Subcutaneous abdominal adipose tissue (tissue), 5 donors: ENCODE results near the gene FCGR3A.

Source experiments
- H3K27ac ChIP-seq: one replicate; pipeline ENCODE4 v1.7.0; 2013; ENCODE audit warnings: low read depth, mild to moderate bottlenecking, inconsistent platforms, low read length, moderate library complexity
- H3K27me3 ChIP-seq, 5 donors: one replicate each; pipeline ENCODE4 v1.7.0; 2013; ENCODE audit warnings: low read length in 5 of 5, inconsistent platforms in 1 of 5; ENCODE audit not compliant: control insufficient read depth in 5 of 5, insufficient read depth in 4 of 5
- H3K36me3 ChIP-seq, 5 donors: one replicate each; pipeline ENCODE4 v1.7.0; 2013; ENCODE audit warnings: low read length in 5 of 5; ENCODE audit not compliant: control insufficient read depth in 5 of 5, insufficient read depth in 5 of 5
- H3K4me1 ChIP-seq, 5 donors: one replicate each; pipeline ENCODE4 v1.7.0; 2013; ENCODE audit warnings: low read length in 5 of 5, mild to moderate bottlenecking in 3 of 5, moderate library complexity in 1 of 5; ENCODE audit not compliant: control insufficient read depth in 5 of 5, insufficient read depth in 5 of 5
- H3K4me3 ChIP-seq, 5 donors: one replicate each; pipeline ENCODE4 v1.7.0; 2013; ENCODE audit warnings: low read length in 5 of 5, low read depth in 1 of 5
- H3K9ac ChIP-seq, 5 donors: one replicate each; pipeline ENCODE4 v1.7.0; 2013; ENCODE audit warnings: low read length in 5 of 5, mild to moderate bottlenecking in 4 of 5, moderate library complexity in 3 of 5
- H3K9me3 ChIP-seq, 5 donors: one replicate each; pipeline ENCODE4 v1.7.0; 2013; ENCODE audit warnings: low read length in 5 of 5; ENCODE audit not compliant: control insufficient read depth in 5 of 5
- donor health status: healthy.
- donor health status: healthy.
- donor health status: healthy.
- donor health status: healthy.
- donor health status: healthy.

The FCGR3A gene

GRCh38 chr1:161502181-161502580 lies 47.4 kb downstream of the FCGR3A start:
- Histone ChIP-seq H3K9ac (no peak overlapping the region), H3K27ac (no peak overlapping the region), H3K9me3 (no peaks in the 10 kb centered on the region), H3K36me3 (no peaks in the 10 kb centered on the region), H3K4me3 (no peak overlapping the region), H3K4me1 (peaks cover 0 to 8% (median 2%) of the 10 kb centered on the region in 5 donors), H3K27me3 (peaks cover 0 to 15% (median 3%) of the 10 kb centered on the region in 5 donors)

- no peak overlapping the region for H3K27ac ChIP-seq
- H3K4me3 ChIP-seq = no peak overlapping the region
- H3K9ac ChIP-seq = no peak overlapping the region
- no peaks in the 10 kb centered on the region for H3K36me3 ChIP-seq
- peaks cover 0 to 8% (median 0%) of the 10 kb centered on the region in 5 donors for H3K4me1 ChIP-seq
- H3K27me3 ChIP-seq = peaks cover 0 to 15% (median 3%) of the 10 kb centered on the region in 5 donors
- H3K9me3 ChIP-seq = no peaks in the 10 kb centered on the region
Measured at GRCh38 chr1:161501234-161501633, 48.4 kb downstream of the FCGR3A start.

GRCh38 chr1:161499099-161500039 lies 50.2 kb downstream of the FCGR3A start:
- Histone ChIP-seq H3K36me3 (no peaks in the 10 kb centered on the region), H3K27ac (peak overlapping the region; percentile 30), H3K4me3 (peak overlapping the region in 1 of 5 donors; percentile 26)

GRCh38 chr1:161498646-161499045 lies 51.0 kb downstream of the FCGR3A start:
- peaks cover 0 to 9% (median 5%) of the 10 kb centered on the region in 5 donors for H3K27me3 ChIP-seq
- peaks cover 0 to 8% (median 0%) of the 10 kb centered on the region in 5 donors for H3K4me1 ChIP-seq
- H3K4me3 ChIP-seq = no peak overlapping the region
- H3K27ac ChIP-seq = no peak overlapping the region
- no peak overlapping the region for H3K9ac ChIP-seq
- H3K9me3 ChIP-seq = no peaks in the 10 kb centered on the region
- H3K36me3 ChIP-seq = no peaks in the 10 kb centered on the region

More at GRCh38 chr1:161499099-161500039, 50.2 kb downstream of the FCGR3A start:
- Histone ChIP-seq H3K9me3 (no peaks in the 10 kb centered on the region), H3K9ac (no peak overlapping the region), H3K27me3 (peaks cover 0 to 11% (median 4%) of the 10 kb centered on the region in 5 donors), H3K4me1 (peaks cover 0 to 8% (median 0%) of the 10 kb centered on the region in 5 donors)

GRCh38 chr1:161497961-161498360 lies 51.7 kb downstream of the FCGR3A start:
- peaks cover 0 to 8% (median 0%) of the 10 kb centered on the region in 5 donors for H3K4me1 ChIP-seq
- no peaks in the 10 kb centered on the region for H3K36me3 ChIP-seq
- H3K9me3 ChIP-seq = no peaks in the 10 kb centered on the region
- H3K27me3 ChIP-seq = peaks cover 0 to 8% (median 5%) of the 10 kb centered on the region in 5 donors
- no peak overlapping the region for H3K4me3 ChIP-seq
- H3K27ac ChIP-seq = no peak overlapping the region
- H3K9ac ChIP-seq = no peak overlapping the region

GRCh38 chr1:161495490-161495889 lies 54.1 kb downstream of the FCGR3A start:
- Histone ChIP-seq H3K27me3 (peaks cover 0 to 18% (median 5%) of the 10 kb centered on the region in 5 donors), H3K9ac (no peak overlapping the region), H3K36me3 (no peaks in the 10 kb centered on the region), H3K9me3 (no peaks in the 10 kb centered on the region), H3K4me3 (no peak overlapping the region), H3K4me1 (peaks cover 0 to 5% (median 0%) of the 10 kb centered on the region in 5 donors), H3K27ac (no peak overlapping the region)

- Histone ChIP-seq H3K4me1 (no peaks in the 10 kb centered on the region), H3K9ac (no peak overlapping the region), H3K9me3 (no peaks in the 10 kb centered on the region), H3K36me3 (no peaks in the 10 kb centered on the region), H3K27ac (no peak overlapping the region), H3K4me3 (no peak overlapping the region), H3K27me3 (peaks cover 0 to 25% (median 5%) of the 10 kb centered on the region in 5 donors)
Measured at GRCh38 chr1:161494091-161494735, 55.4 kb downstream of the FCGR3A start.

- no peak overlapping the region for H3K27ac ChIP-seq
- no peak overlapping the region for H3K9ac ChIP-seq
- no peak overlapping the region for H3K4me3 ChIP-seq
- H3K4me1 ChIP-seq = peaks cover 0 to 2% (median 0%) of the 10 kb centered on the region in 5 donors
- H3K27me3 ChIP-seq = peaks cover 2 to 25% (median 11%) of the 10 kb centered on the region in 5 donors
- no peaks in the 10 kb centered on the region for H3K36me3 ChIP-seq
- no peaks in the 10 kb centered on the region for H3K9me3 ChIP-seq
Measured at GRCh38 chr1:161492827-161493226, 56.8 kb downstream of the FCGR3A start.
